Right kidney (tissue), 1 donor: ENCODE data around the gene NDRG4.

ENCODE experiments used
- DNase-seq: peaks from one replicate; pipeline ENCODE4 v3.0.0-alpha.2; 2016

The NDRG4 gene

GRCh38 chr16:58541711-58542110 lies 41.8 kb downstream of the NDRG4 start:
- no peak for DNase-seq

- DNase-seq, result no peak
These were observed 42.3 kb downstream of the NDRG4 start for GRCh38 chr16:58542291-58542690.

DNA sequence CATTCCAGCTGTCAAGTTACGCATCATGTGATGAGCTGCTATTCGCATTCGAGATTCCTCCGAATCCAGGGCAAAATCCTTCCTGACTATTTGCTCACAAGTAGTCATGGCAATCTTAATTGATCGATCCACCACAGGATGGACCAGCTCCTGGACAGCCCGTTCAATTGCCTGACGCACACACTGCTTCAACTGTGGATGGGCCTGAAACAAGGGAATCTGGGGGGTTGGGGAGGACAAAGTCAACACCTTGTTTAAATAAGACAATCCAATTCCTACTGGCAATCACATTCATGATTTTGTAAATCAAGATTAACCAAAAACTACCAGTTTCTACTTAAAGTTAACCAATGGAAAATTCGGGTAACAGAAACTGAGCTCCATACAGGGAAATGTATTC lies 43.7 kb downstream of the NDRG4 start:
- DNase-seq, result no peak

GRCh38 chr16:58548378-58548777 lies 48.4 kb downstream of the NDRG4 start:
- no peak for DNase-seq

DNA sequence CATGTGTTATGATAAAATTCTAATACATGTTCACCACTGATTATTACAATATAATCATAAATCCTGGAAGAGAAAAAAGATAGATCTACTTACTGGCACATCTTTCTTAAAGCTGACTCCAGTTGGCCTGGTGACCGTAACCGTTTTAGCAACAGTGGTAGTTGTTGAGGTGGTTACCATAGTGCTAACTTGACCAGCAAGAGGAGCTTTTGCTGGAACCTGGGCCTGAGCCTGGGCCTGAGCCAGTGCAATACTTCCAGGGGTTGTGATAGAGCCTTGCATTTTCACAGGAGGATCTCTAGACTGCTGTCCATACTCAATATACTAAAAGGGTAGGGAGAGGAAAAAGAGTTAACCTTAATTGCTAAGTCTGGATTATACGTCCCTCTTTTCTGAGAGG lies 51.6 kb downstream of the NDRG4 start:
- no peak for DNase-seq

DNA sequence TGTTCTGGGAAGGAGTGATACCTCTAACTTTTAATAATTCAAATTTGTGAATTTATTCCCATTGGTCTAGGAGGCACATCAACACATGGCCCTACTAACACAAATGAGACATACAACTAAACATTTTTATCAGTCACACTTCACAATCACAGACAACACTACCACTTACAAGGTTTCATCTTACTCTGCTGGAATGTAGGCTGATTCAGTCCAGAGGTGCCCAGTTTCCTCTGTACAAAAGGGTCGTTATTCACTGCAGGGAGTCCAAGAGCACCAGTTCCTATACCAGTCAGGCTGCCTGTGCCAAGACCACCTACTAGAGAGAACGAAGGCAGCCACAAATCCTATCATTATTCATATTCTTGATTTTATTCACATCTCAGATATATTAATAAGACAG lies 56.7 kb downstream of the NDRG4 start:
- no peak for DNase-seq
